Stimulated activated CD4-positive, alpha-beta T cell treated with anti-CD3 and anti-CD28 coated beads, Interleukin-4, amount 100 ng/mL, for 4 hours (primary cell): Measurements from ENCODE around the gene RPL12.

ENCODE experiments used
- DNase-seq, 2 experiments: peaks; one replicate each; pipeline ENCODE4 v3.0.0-alpha.2; 2020

Gene RPL12

GRCh38 chr9:127403507-127404192, 47.6 kb downstream of the RPL12 start:
- no peak for DNase-seq

DNA sequence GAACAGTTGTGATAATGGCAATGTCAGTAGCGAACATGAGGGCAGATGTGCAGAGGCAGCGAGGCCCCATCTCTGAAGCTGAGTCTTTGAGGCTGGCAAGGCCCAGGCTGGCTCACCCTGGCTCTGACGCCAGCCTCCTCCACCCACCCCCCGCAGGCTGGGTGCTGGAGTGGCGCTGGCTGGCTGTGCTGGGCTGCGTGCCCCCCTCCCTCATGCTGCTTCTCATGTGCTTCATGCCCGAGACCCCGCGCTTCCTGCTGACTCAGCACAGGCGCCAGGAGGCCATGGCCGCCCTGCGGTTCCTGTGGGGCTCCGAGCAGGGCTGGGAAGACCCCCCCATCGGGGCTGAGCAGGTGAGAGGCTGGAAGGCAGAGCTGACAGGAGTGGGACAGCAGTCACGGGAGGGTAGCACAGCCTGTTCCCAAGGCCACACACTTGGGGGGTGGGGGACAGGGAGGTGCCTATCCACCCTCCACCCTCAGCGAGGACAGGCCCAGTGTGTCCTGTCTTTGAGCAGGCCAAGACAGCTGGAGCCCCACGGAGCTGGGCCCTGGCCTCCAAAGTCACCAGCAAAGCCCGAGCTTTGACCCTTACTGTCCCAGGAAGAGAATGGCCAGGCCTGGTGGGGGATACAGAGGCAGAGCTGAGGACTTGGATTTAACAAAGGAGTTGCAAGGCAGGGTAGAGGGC, 48.7 kb downstream of the RPL12 start:
- DNase-seq = no peak

DNA sequence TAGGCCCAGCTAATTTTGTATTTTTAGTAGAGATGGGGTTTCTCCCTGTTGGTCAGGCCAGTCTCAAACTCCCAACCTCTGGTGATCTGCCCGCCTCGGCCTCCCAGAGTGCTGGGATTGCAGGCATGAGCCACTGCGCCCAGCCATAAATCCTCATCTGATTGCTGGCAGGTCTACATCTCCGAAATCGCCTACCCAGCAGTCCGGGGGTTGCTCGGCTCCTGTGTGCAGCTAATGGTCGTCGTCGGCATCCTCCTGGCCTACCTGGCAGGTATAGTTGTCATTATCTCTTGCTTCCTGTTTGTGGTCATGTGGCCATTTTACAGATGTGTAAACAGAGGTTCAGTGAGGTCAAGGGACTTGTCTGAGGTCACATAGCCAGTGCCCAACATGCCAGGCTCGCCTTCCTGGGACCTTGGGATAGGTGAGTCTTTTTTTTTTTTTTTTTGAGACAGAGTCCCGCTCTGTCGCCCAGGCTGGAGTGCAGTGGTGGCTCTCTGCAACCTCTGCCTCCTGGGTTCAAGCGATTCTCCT, 51.4 kb downstream of the RPL12 start:
- no peak for DNase-seq

DNA sequence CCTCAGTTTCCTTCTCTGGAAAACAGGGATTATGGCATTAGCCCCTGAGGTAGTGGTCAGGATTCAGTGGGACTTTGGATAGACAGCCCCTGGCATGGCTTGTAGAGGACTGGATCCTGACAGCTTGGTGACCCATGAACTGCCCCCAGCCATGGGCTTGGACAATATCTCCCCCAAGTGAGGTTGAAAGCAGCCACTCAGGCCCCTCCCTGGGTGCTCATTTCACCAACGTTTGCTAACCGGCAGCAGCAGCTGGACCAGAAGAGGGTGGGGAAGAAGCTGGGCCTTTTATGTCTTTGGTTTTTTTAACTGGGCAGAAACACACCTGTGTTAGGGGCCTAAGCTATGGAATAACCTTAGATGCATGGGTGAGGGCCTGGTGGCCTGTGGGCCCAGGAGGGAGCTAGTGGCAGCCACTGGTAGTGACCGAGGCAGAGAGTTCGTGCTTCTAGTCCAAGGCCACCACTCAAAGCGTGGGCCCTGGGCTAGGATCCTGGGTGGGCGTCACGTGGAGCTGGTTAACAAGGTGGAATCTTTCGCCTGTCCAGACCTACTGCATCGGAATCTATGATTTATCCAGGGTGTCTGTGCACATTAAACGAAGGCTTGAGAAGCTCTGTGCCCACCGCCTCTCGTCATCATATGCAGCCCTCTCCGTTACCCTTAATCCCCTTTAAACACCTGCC, 52.3 kb downstream of the RPL12 start:
- DNase-seq = no peak

DNA sequence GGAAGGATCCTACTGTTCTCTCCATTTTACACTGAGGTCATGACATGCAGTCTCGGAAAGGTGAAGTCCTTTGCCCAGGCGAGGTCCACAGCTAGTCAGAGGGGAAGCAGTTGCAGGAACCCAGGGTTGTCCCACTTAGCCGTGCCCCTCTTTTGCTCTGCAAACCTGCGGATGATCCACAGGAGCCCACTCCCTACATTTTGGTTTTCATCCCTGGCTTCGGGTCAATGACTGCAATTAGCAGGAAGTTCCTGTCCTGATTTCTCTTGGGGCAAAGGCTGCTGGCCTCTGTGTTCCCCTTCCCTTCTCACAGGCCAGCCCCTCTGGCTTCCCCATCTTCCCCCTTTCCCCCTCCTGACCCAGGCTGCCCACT, 52.9 kb downstream of the RPL12 start:
- no peak for DNase-seq
